AG04450 (cell line): Measurements from ENCODE around the gene MAN1C1. TPM values are rescaled to one million over a fixed set of nuclear protein-coding genes. Genes with fewer than 3 reads are reported as not detected.

Source experiments
- CTCF ChIA-PET: fragments of 300-600, 350-600 bp; formaldehyde crosslinking; extraction: SDS; loops from one replicate; lab custom pipeline; 2022; ENCODE audit warnings: antibody characterized with exemption, inconsistent platforms; lab: Charles Lee
- POLR2A ChIA-PET: fragments of 350-600 bp; formaldehyde crosslinking; extraction: SDS; loops from one replicate; lab custom pipeline; 2021; ENCODE audit warnings: antibody characterized with exemption, inconsistent platforms; lab: Yijun Ruan, JAX
- DNase-seq: peaks from one replicate; pipeline ENCODE4 v3.0.0-alpha.2; 2011; ENCODE audit warnings: low read depth, low spot score
- H3K27ac ChIP-seq: one replicate; pipeline ENCODE4 v1.5.1; 2012; ENCODE audit warnings: low read depth, low read length, control low read depth
- H3K27me3 ChIP-seq: one replicate; pipeline ENCODE4 v1.6.0; 2012; ENCODE audit warnings: low read length; ENCODE audit not compliant: control insufficient read depth, insufficient read depth
- H3K4me3 ChIP-seq: 2 replicates; pipeline ENCODE4 v1.5.1; 2011; ENCODE audit warnings: mild to moderate bottlenecking, low read depth, low read length, control low read depth
- H3K9me3 ChIP-seq: 2 replicates; pipeline ENCODE4 v1.5.1; 2012; ENCODE audit warnings: low read length; ENCODE audit not compliant: control insufficient read depth, insufficient read depth
- polyA plus RNA-seq: library from polyadenylated mRNA; depleted of rRNA; stranded (reverse); fragments of >200 nt; gene quantifications from 2 replicates; pipeline ENCODE4 v1.2.3, GENCODE V29; 2011
- TF ChIP-seq, protein P1 (sequence below): IDR thresholded peaks from 2 replicates; pipeline ENCODE4 v1.5.1; 2011; ENCODE audit warnings: low read depth, low read length, control low read depth, inconsistent platforms

Gene MAN1C1
- polyA plus RNA-seq, 1 experiment: 16.9 TPM

GRCh38 chr1:25569597-25570396 is 46.8 kb upstream of the MAN1C1 start:
- DNase-seq: no peak
- no peak overlapping the region for H3K27ac ChIP-seq
- ChIA-PET POLR2A (no interaction called here), CTCF (interaction anchor here (1.0 kb wide), 1 partner anchor 428 kb away, joined by 5 read pairs; the partner anchor contains the start of gene PAFAH2)
- no peaks in the 10 kb centered on the region; the same call in 1 of the 2 replicates for H3K9me3 ChIP-seq
- no peak overlapping the region for H3K4me3 ChIP-seq
- H3K27me3 ChIP-seq: no peaks in the 10 kb centered on the region
- TF ChIP-seq, protein P1, sequence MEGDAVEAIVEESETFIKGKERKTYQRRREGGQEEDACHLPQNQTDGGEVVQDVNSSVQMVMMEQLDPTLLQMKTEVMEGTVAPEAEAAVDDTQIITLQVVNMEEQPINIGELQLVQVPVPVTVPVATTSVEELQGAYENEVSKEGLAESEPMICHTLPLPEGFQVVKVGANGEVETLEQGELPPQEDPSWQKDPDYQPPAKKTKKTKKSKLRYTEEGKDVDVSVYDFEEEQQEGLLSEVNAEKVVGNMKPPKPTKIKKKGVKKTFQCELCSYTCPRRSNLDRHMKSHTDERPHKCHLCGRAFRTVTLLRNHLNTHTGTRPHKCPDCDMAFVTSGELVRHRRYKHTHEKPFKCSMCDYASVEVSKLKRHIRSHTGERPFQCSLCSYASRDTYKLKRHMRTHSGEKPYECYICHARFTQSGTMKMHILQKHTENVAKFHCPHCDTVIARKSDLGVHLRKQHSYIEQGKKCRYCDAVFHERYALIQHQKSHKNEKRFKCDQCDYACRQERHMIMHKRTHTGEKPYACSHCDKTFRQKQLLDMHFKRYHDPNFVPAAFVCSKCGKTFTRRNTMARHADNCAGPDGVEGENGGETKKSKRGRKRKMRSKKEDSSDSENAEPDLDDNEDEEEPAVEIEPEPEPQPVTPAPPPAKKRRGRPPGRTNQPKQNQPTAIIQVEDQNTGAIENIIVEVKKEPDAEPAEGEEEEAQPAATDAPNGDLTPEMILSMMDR: no peak

- DNase-seq: no peak
- ChIA-PET POLR2A (interaction anchor here (0.6 kb wide), 1 partner anchor 589 kb away, joined by 5 read pairs; no protein-coding TSS in a partner anchor), CTCF (interaction anchor here (1.0 kb wide), 1 partner anchor 227 kb away, joined by 4 read pairs; no protein-coding TSS in a partner anchor)
- no peaks in the 10 kb centered on the region for H3K27me3 ChIP-seq
- no peak overlapping the region for H3K4me3 ChIP-seq
- H3K27ac ChIP-seq: no peak overlapping the region
- TF ChIP-seq, protein P1: no peak
- no peaks in the 10 kb centered on the region; the same call in 1 of the 2 replicates for H3K9me3 ChIP-seq
Measured at GRCh38 chr1:25570798-25571521, 45.6 kb upstream of the MAN1C1 start.

GRCh38 chr1:25571522-25571970 is 45.0 kb upstream of the MAN1C1 start:
- ChIA-PET CTCF (interaction anchor here (1.5 to 1.8 kb wide), 2 partner anchors 11 to 21 kb away, joined by 4 to 9 read pairs; no protein-coding TSS in a partner anchor), POLR2A (interaction anchor here (0.6 kb wide), 1 partner anchor 590 kb away, joined by 5 read pairs; no protein-coding TSS in a partner anchor)
- Histone ChIP-seq H3K27ac (no peak overlapping the region), H3K4me3 (no peak overlapping the region), H3K9me3 (no peaks in the 10 kb centered on the region; the same call in 1 of the 2 replicates), H3K27me3 (no peaks in the 10 kb centered on the region)
- no peak for DNase-seq
- TF ChIP-seq, protein P1: no peak

- Histone ChIP-seq H3K9me3 (no peaks in the 10 kb centered on the region; the same call in 1 of the 2 replicates), H3K27ac (no peak overlapping the region), H3K27me3 (no peaks in the 10 kb centered on the region), H3K4me3 (no peak overlapping the region)
- TF ChIP-seq, protein P1: no peak
- CTCF ChIA-PET: interaction anchor here (0.5 to 1.8 kb wide), 15 partner anchors 11 to 226 kb away, joined by 3 to 9 read pairs (median 3); no protein-coding TSS in a partner anchor
- POLR2A ChIA-PET: no interaction called here
- DNase-seq: no peak
Measured at GRCh38 chr1:25572107-25572506, 44.5 kb upstream of the MAN1C1 start.
